ENCODE data around the gene SCUBE3. TPM values are rescaled to one million over a fixed set of nuclear protein-coding genes. Genes with fewer than 3 reads are reported as not detected.

SCUBE3 gene
- total and polyA plus RNA-seq, 9 of the 15 experiments (the other 6 are each of a cell fraction or from before 2014, with no cell fraction given), result 0.01 to 0.11 TPM; not detected in 7

GRCh38 chr6:35173427-35174087 lies 40.2 kb upstream of the SCUBE3 start:
- peak; percentile 40; the same call in 1 of the 3 replicates for ATAC-seq
- BruUV-seq (replicated peaks), result no TSS peak
- Histone ChIP-seq H3K4me1 (replicated peaks in 1 of 2; ENCODE audit: control insufficient read depth in 2 of 2, insufficient read depth in 2 of 2, low read length in 2 of 2) (no peaks in the 10 kb centered on the region; a peak in 1 of 5 replicates), H3K4me2 (ENCODE audit: insufficient read depth, low read length) (no peak overlapping the region), H3K27me3 (ENCODE audit: control insufficient read depth in 2 of 2, insufficient read depth in 2 of 2, low read length in 2 of 2) (peaks cover 9 to 30% of the 10 kb centered on the region in 2 experiments), H3K9me3 (replicated peaks; ENCODE audit: control insufficient read depth, insufficient read depth, low read depth, low read length) (0 out of 2 replicates have a peak, but pooled peaks cover 3% of the 10 kb centered on the region), H3K4me3 (no peak overlapping the region), H3K9ac (ENCODE audit: insufficient read depth in 1 of 2, low read depth in 2 of 2, low read length in 2 of 2) (peak overlapping the region in 1 of 2 experiments; percentile 19; a peak in 1 of 4 replicates), H4K20me1 (replicated peaks; ENCODE audit: control insufficient read depth, insufficient read depth, low read length) (no peaks in the 10 kb centered on the region), H3K9me1 (ENCODE audit: control insufficient read depth, insufficient read depth, low read length) (no peaks in the 10 kb centered on the region), H3K27ac (ENCODE audit: extremely low read depth, low read depth, low read length) (no peak overlapping the region), H3K36me3 (ENCODE audit: control insufficient read depth, insufficient read depth, low read length) (no peaks in the 10 kb centered on the region), H2AFZ (ENCODE audit: low read depth, low read length) (no peak overlapping the region), H3K79me2 (ENCODE audit: control insufficient read depth, insufficient read depth, low read length) (no peaks in the 10 kb centered on the region)
- no peak for FAIRE-seq
- intact Hi-C loops (cut with micrococcal nuclease) (no loop called here), in situ Hi-C loops (cut with MboI) (no loop called here)
- POLR2A ChIA-PET, result interaction anchor here (0.6 to 1.6 kb wide), 3 partner anchors 12 to 35 kb away, joined by 3 to 7 read pairs (median 4); no protein-coding TSS in a partner anchor
- TF ChIP-seq CREB3L1 (IDR thresholded peaks at IDR 0.05; ENCODE audit: borderline replicate concordance, low read depth) (no peak), CBX8 (IDR thresholded peaks at IDR 0.05; ENCODE audit: borderline replicate concordance, extremely low read depth, low read depth, low read length, poor library complexity, severe bottlenecking) (peak; percentile 79), FOXK2 (conservative IDR thresholded peaks at IDR 0.05 in 1 of 2, IDR thresholded peaks at IDR 0.05 in 1 of 2; ENCODE audit: low read depth in 2 of 2) (0 out of 4 replicates have a peak, but pooled peaks of 1 of the 2 experiments have one; percentile 31), FOXK1 (CRISPR knock-in tag; IDR thresholded peaks at IDR 0.05; ENCODE audit: borderline replicate concordance) (0 out of 2 replicates have a peak, but pooled peaks have one; percentile 7), BHLHE40 (IDR thresholded peaks at IDR 0.05; ENCODE audit: low read length) (peak; percentile 42; the same call in 1 of the 2 replicates), ZNF655 (CRISPR knock-in tag; IDR thresholded peaks at IDR 0.05) (no peak), ETV5 (CRISPR knock-in tag; IDR thresholded peaks at IDR 0.05; ENCODE audit: low read depth) (no peak), CTBP1 (IDR thresholded peaks at IDR 0.05; ENCODE audit: borderline replicate concordance) (peak; percentile 34; the same call in 1 of the 2 replicates), ZFP36 (IDR thresholded peaks at IDR 0.05; ENCODE audit: low read depth, low read length, partially characterized antibody) (peak; percentile 76), SMARCA5 (IDR thresholded peaks at IDR 0.05) (0 out of 2 replicates have a peak, but pooled peaks have one; percentile 40), ZBTB11 (CRISPR knock-in tag; IDR thresholded peaks at IDR 0.05) (peak in 1 of 3 experiments; percentile 34; a peak in 1 of 6 replicates), BCOR (IDR thresholded peaks at IDR 0.05) (peak; percentile 53; the same call in 1 of the 2 replicates)
- 2% methylated on average over 7 of the region's 7 CpGs for WGBS (ENCODE audit: insufficient coverage, low coverage, missing lambda C conversion rate)
- CTCF ChIA-PET (ENCODE audit: low intra/inter-chr PET ratio), result no interaction called here
- DNase-seq (ENCODE audit: extremely low read depth in 1 of 4, low spot score in 3 of 4), result no peak
